SK-N-SH (cell line): Measurements from ENCODE around the gene LEKR1.

Experiments used
- EZH2phosphoT487 ChIP-seq: fragments of 200-600 bp; sonication (generic); IDR thresholded peaks from 2 replicates; pipeline ENCODE4 v1.6.1; 2017; ENCODE audit warnings: low read depth, mixed run types, mild to moderate bottlenecking, antibody characterized with exemption, moderate library complexity, borderline replicate concordance
- FOXJ3 ChIP-seq: sonication (generic); formaldehyde crosslinking; IDR thresholded peaks from 2 replicates; pipeline ENCODE4 v1.5.1; 2020; ENCODE audit warnings: mild to moderate bottlenecking, missing genetic modification reagents
- JUND ChIP-seq: IDR thresholded peaks from 2 replicates; pipeline ENCODE4 v1.4.0; 2012
- MEF2A ChIP-seq: IDR thresholded peaks from 2 replicates; pipeline ENCODE4 v1.4.0; 2012; ENCODE audit warnings: low read depth, borderline replicate concordance
- MXI1 ChIP-seq: IDR thresholded peaks from 2 replicates; pipeline ENCODE4 v1.6.1; 2012; ENCODE audit warnings: mild to moderate bottlenecking, low read depth, low read length, improper control_type of control experiment
- NFIC ChIP-seq: IDR thresholded peaks from 2 replicates; pipeline ENCODE4 v1.4.0; 2012; ENCODE audit warnings: borderline replicate concordance
- POLR2AphosphoS5 ChIP-seq: IDR thresholded peaks from 2 replicates; pipeline ENCODE4 v1.6.1; 2012; ENCODE audit warnings: low read depth, low read length
- RXRA ChIP-seq: IDR thresholded peaks from 2 replicates; pipeline ENCODE4 v1.4.0; 2012; ENCODE audit warnings: low read depth, mild to moderate bottlenecking, borderline replicate concordance
- TEAD4 ChIP-seq: IDR thresholded peaks from 2 replicates; pipeline ENCODE4 v1.4.0; 2012; ENCODE audit warnings: mild to moderate bottlenecking, borderline replicate concordance; ENCODE audit not compliant: insufficient read depth
- TF ChIP-seq, protein P1 (sequence below): fragments of 200-600 bp; sonication (generic); IDR thresholded peaks from 2 replicates; pipeline ENCODE4 v1.6.1; 2017; ENCODE audit warnings: antibody characterized with exemption, mild to moderate bottlenecking, moderate library complexity
- TF ChIP-seq, protein P2 (sequence below): IDR thresholded peaks from 2 replicates; pipeline ENCODE4 v1.4.0; 2012; ENCODE audit warnings: low read depth, borderline replicate concordance

DNA sequence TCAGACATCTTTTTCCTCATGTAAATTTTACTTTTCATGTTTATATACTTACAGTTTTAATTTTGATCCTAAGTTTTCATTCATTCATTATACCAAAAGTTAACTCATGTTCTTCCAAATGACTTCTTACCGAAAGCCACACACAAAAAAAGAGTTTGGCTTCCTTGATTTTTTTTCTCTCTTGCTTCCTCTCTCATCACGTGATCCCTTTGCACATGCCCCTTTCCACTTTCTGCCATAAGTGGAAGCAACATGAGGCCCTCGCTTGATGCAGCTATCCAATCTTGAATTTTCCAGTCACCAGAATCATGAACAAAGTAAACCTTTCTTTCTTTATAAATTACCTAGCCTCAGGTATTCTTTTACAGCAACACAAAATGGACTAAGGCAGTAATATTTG, 93.7 kb downstream of the LEKR1 start:
- TF ChIP-seq NFIC (no peak), MEF2A (no peak), EZH2phosphoT487 (no peak), POLR2AphosphoS5 (no peak), RXRA (no peak), JUND (no peak), TEAD4 (no peak), MXI1 (no peak), FOXJ3 (CRISPR knock-in tag) (no peak)
- TF ChIP-seq, protein P1, sequence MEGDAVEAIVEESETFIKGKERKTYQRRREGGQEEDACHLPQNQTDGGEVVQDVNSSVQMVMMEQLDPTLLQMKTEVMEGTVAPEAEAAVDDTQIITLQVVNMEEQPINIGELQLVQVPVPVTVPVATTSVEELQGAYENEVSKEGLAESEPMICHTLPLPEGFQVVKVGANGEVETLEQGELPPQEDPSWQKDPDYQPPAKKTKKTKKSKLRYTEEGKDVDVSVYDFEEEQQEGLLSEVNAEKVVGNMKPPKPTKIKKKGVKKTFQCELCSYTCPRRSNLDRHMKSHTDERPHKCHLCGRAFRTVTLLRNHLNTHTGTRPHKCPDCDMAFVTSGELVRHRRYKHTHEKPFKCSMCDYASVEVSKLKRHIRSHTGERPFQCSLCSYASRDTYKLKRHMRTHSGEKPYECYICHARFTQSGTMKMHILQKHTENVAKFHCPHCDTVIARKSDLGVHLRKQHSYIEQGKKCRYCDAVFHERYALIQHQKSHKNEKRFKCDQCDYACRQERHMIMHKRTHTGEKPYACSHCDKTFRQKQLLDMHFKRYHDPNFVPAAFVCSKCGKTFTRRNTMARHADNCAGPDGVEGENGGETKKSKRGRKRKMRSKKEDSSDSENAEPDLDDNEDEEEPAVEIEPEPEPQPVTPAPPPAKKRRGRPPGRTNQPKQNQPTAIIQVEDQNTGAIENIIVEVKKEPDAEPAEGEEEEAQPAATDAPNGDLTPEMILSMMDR = no peak
- TF ChIP-seq, protein P2, sequence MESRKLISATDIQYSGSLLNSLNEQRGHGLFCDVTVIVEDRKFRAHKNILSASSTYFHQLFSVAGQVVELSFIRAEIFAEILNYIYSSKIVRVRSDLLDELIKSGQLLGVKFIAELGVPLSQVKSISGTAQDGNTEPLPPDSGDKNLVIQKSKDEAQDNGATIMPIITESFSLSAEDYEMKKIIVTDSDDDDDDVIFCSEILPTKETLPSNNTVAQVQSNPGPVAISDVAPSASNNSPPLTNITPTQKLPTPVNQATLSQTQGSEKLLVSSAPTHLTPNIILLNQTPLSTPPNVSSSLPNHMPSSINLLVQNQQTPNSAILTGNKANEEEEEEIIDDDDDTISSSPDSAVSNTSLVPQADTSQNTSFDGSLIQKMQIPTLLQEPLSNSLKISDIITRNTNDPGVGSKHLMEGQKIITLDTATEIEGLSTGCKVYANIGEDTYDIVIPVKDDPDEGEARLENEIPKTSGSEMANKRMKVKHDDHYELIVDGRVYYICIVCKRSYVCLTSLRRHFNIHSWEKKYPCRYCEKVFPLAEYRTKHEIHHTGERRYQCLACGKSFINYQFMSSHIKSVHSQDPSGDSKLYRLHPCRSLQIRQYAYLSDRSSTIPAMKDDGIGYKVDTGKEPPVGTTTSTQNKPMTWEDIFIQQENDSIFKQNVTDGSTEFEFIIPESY = no peak
